Measurements from ENCODE around the gene PCCA.

Gene PCCA

GRCh38 chr13:100300243-100300642, 211.3 kb downstream of the PCCA start:
- Histone ChIP-seq H3K79me2 (ENCODE audit: insufficient read depth, low read length) (no peaks in the 10 kb centered on the region), H3K9ac (ENCODE audit: low read depth, low read length) (no peak overlapping the region), H3K27ac (ENCODE audit: low read length) (no peak overlapping the region), H4K20me1 (ENCODE audit: insufficient read depth, low read length) (no peaks in the 10 kb centered on the region), H3K27me3 (ENCODE audit: insufficient read depth, low read length, poor library complexity) (no peaks in the 10 kb centered on the region), H3K4me1 (ENCODE audit: insufficient read depth, low read length) (no peaks in the 10 kb centered on the region), H3K4me3 (ENCODE audit: low read depth in 1 of 2, low read length in 2 of 2) (no peak overlapping the region), H2AFZ (ENCODE audit: low read depth, low read length) (no peak overlapping the region), H3K36me3 (ENCODE audit: insufficient read depth, low read length) (no peaks in the 10 kb centered on the region; the same call in 1 of the 2 replicates), H3K9me3 (ENCODE audit: insufficient read depth, low read length, severe bottlenecking) (no peaks in the 10 kb centered on the region), H3K4me2 (ENCODE audit: insufficient read depth, low read length) (no peak overlapping the region)
- no peak for TF ChIP-seq EZH2 (IDR thresholded peaks at IDR 0.05; ENCODE audit: borderline replicate concordance, low read depth, low read length, severe bottlenecking)
- TF ChIP-seq CTCF (IDR thresholded peaks at IDR 0.05; ENCODE audit: borderline replicate concordance, extremely low read depth, low read length, poor library complexity, severe bottlenecking): no peak
- no peak for ATAC-seq (ENCODE audit: insufficient read depth, low read depth)
- no peak for DNase-seq

- Histone ChIP-seq H2AFZ (ENCODE audit: low read depth, low read length) (no peak overlapping the region), H3K4me3 (ENCODE audit: low read depth in 1 of 2, low read length in 2 of 2) (no peak overlapping the region), H3K9ac (ENCODE audit: low read depth, low read length) (no peak overlapping the region), H3K36me3 (ENCODE audit: insufficient read depth, low read length) (no peaks in the 10 kb centered on the region; the same call in 1 of the 2 replicates), H3K4me2 (ENCODE audit: insufficient read depth, low read length) (no peak overlapping the region), H3K79me2 (ENCODE audit: insufficient read depth, low read length) (no peaks in the 10 kb centered on the region), H3K27ac (ENCODE audit: low read length) (no peak overlapping the region), H3K27me3 (ENCODE audit: insufficient read depth, low read length, poor library complexity) (no peaks in the 10 kb centered on the region), H3K4me1 (ENCODE audit: insufficient read depth, low read length) (no peaks in the 10 kb centered on the region), H4K20me1 (ENCODE audit: insufficient read depth, low read length) (no peaks in the 10 kb centered on the region), H3K9me3 (ENCODE audit: insufficient read depth, low read length, severe bottlenecking) (no peaks in the 10 kb centered on the region)
- no peak for DNase-seq
- no peak for ATAC-seq (ENCODE audit: insufficient read depth, low read depth)
- TF ChIP-seq EZH2 (IDR thresholded peaks at IDR 0.05; ENCODE audit: borderline replicate concordance, low read depth, low read length, severe bottlenecking) (no peak), CTCF (IDR thresholded peaks at IDR 0.05; ENCODE audit: borderline replicate concordance, extremely low read depth, low read length, poor library complexity, severe bottlenecking) (no peak)
These were observed 211.8 kb downstream of the PCCA start for GRCh38 chr13:100300708-100301107.

GRCh38 chr13:100301418-100301817, 212.5 kb downstream of the PCCA start:
- ATAC-seq (ENCODE audit: insufficient read depth, low read depth): no peak
- Histone ChIP-seq H3K36me3 (ENCODE audit: insufficient read depth, low read length) (no peaks in the 10 kb centered on the region; the same call in 1 of the 2 replicates), H3K79me2 (ENCODE audit: insufficient read depth, low read length) (no peaks in the 10 kb centered on the region), H3K27me3 (ENCODE audit: insufficient read depth, low read length, poor library complexity) (no peaks in the 10 kb centered on the region), H3K9me3 (ENCODE audit: insufficient read depth, low read length, severe bottlenecking) (no peaks in the 10 kb centered on the region), H2AFZ (ENCODE audit: low read depth, low read length) (no peak overlapping the region), H3K4me2 (ENCODE audit: insufficient read depth, low read length) (no peak overlapping the region), H3K4me3 (ENCODE audit: low read depth in 1 of 2, low read length in 2 of 2) (no peak overlapping the region), H3K4me1 (ENCODE audit: insufficient read depth, low read length) (no peaks in the 10 kb centered on the region), H3K9ac (ENCODE audit: low read depth, low read length) (no peak overlapping the region), H3K27ac (ENCODE audit: low read length) (no peak overlapping the region), H4K20me1 (ENCODE audit: insufficient read depth, low read length) (no peaks in the 10 kb centered on the region)
- DNase-seq: no peak
- no peak for TF ChIP-seq CTCF (IDR thresholded peaks at IDR 0.05; ENCODE audit: borderline replicate concordance, extremely low read depth, low read length, poor library complexity, severe bottlenecking)
- TF ChIP-seq EZH2 (IDR thresholded peaks at IDR 0.05; ENCODE audit: borderline replicate concordance, low read depth, low read length, severe bottlenecking): no peak

GRCh38 chr13:100302391-100302790, 213.5 kb downstream of the PCCA start:
- ATAC-seq (ENCODE audit: insufficient read depth, low read depth): no peak
- H3K4me2 ChIP-seq (ENCODE audit: insufficient read depth, low read length): no peak overlapping the region
- no peaks in the 10 kb centered on the region for H4K20me1 ChIP-seq (ENCODE audit: insufficient read depth, low read length)
- DNase-seq: no peak
- H3K4me1 ChIP-seq (ENCODE audit: insufficient read depth, low read length): no peaks in the 10 kb centered on the region
- no peaks in the 10 kb centered on the region; the same call in 1 of the 2 replicates for H3K36me3 ChIP-seq (ENCODE audit: insufficient read depth, low read length)
- H3K27ac ChIP-seq (ENCODE audit: low read length): no peak overlapping the region
- H2AFZ ChIP-seq (ENCODE audit: low read depth, low read length): no peak overlapping the region
- no peaks in the 10 kb centered on the region for H3K79me2 ChIP-seq (ENCODE audit: insufficient read depth, low read length)
- TF ChIP-seq CTCF (IDR thresholded peaks at IDR 0.05; ENCODE audit: borderline replicate concordance, extremely low read depth, low read length, poor library complexity, severe bottlenecking) (no peak), EZH2 (IDR thresholded peaks at IDR 0.05; ENCODE audit: borderline replicate concordance, low read depth, low read length, severe bottlenecking) (no peak)
- H3K4me3 ChIP-seq (ENCODE audit: low read depth in 1 of 2, low read length in 2 of 2): no peak overlapping the region
- no peaks in the 10 kb centered on the region for H3K27me3 ChIP-seq (ENCODE audit: insufficient read depth, low read length, poor library complexity)
- H3K9ac ChIP-seq (ENCODE audit: low read depth, low read length): no peak overlapping the region
- H3K9me3 ChIP-seq (ENCODE audit: insufficient read depth, low read length, severe bottlenecking): no peaks in the 10 kb centered on the region

Measured in DND-41 (cell line).